ENCODE results near the gene ANKRD44. TPM values are rescaled to one million over a fixed set of nuclear protein-coding genes. Genes with fewer than 3 reads are reported as not detected.
A peak's percentile ranks its signal among the peaks of the same experiment; 100 is the strongest.
"Not testable (repeated sequence)": the region's sequence is repeated elsewhere in the genome, so short reads cannot be mapped to it uniquely, and the experiment has no call there.

Gene ANKRD44
- total RNA-seq, 6 experiments from 2014 or later, result 3.8 to 5.7 (median 4.7) TPM

DNA sequence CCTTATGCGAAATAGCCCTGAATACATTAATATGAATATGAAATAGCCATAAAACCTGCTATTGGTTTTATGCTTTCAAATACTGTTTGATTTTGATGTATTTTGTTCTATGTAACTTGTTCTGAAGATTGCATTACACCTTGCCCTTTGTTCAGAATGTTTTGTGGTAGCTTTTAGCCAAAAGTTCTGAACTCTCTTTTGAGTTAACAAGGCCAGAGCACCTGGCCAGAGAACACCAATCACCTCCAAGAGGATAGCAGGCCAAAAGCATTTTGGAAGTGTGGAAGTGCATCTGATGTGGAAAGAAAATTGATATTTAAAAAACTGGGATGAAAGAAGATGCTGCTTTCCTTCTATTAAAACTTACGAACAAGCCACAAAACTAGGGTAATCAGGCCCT lies 297.5 kb downstream of the ANKRD44 start:
- no peak for DNase-seq
- Mint-ChIP-seq H3K27ac (no peak overlapping the region), H3K27me3 (ENCODE audit: insufficient read depth) (no peaks in the 10 kb centered on the region), H3K4me1 (ENCODE audit: low read depth) (peaks cover 20% of the 10 kb centered on the region), H3K9me3 (no peaks in the 10 kb centered on the region), H3K36me3 (ENCODE audit: low read depth) (no peaks in the 10 kb centered on the region), H3K4me3 (no peak overlapping the region)
- TF ChIP-seq, protein P1, sequence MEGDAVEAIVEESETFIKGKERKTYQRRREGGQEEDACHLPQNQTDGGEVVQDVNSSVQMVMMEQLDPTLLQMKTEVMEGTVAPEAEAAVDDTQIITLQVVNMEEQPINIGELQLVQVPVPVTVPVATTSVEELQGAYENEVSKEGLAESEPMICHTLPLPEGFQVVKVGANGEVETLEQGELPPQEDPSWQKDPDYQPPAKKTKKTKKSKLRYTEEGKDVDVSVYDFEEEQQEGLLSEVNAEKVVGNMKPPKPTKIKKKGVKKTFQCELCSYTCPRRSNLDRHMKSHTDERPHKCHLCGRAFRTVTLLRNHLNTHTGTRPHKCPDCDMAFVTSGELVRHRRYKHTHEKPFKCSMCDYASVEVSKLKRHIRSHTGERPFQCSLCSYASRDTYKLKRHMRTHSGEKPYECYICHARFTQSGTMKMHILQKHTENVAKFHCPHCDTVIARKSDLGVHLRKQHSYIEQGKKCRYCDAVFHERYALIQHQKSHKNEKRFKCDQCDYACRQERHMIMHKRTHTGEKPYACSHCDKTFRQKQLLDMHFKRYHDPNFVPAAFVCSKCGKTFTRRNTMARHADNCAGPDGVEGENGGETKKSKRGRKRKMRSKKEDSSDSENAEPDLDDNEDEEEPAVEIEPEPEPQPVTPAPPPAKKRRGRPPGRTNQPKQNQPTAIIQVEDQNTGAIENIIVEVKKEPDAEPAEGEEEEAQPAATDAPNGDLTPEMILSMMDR (IDR thresholded peaks at IDR 0.05), result no peak

DNA sequence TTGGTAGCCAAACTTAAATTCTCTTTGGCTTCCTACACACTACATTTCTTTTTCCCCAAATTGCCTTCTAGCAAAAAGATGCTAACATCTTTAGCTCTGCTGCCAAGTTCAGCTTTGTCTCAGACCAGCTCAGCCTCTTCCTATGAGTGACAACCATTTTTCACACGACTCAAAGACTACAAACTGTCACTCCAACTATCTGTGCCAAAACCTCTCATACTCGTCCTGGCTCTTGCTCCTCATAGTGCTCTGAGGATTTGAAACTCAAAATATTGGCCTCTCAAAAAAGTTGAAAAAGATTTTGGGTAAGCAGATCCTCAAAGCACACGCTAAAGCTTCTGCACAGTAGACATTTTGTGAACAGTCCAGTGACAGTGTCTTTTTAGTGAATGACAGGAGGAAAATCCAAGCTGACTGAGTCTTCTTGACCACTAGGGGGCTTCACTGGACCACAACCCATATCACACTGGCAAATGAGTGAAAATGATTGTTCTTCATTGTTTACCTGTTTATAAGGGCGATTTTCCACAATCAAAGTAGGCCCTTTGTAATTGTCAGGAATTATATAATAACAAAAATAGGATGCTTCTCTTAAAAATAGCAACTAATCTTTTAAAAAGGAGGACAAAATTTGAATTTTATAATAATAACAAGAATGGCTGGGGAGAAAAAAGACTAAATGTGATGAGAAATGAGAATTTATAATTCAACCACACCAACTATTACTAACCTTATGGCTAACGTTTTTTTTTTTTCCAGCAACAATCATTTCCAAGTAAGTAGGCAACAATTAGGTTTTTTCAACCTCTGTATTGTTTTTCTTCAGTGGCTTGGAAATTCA lies 298.6 kb downstream of the ANKRD44 start:
- H3K36me3 Mint-ChIP-seq (ENCODE audit: low read depth), result no peaks in the 10 kb centered on the region
- H3K9me3 Mint-ChIP-seq, result no peaks in the 10 kb centered on the region
- H3K27ac Mint-ChIP-seq, result no peak overlapping the region
- H3K27me3 Mint-ChIP-seq (ENCODE audit: insufficient read depth), result no peaks in the 10 kb centered on the region
- H3K4me3 Mint-ChIP-seq, result no peak overlapping the region
- TF ChIP-seq, protein P1 (IDR thresholded peaks at IDR 0.05), result peak; percentile 94
- H3K4me1 Mint-ChIP-seq (ENCODE audit: low read depth), result peaks cover 27% of the 10 kb centered on the region
- peak; percentile 43 for DNase-seq

- H3K4me3 Mint-ChIP-seq, result no peak overlapping the region
- no peak for DNase-seq
- no peaks in the 10 kb centered on the region for H3K36me3 Mint-ChIP-seq (ENCODE audit: low read depth)
- no peaks in the 10 kb centered on the region for H3K9me3 Mint-ChIP-seq
- no peak overlapping the region for H3K27ac Mint-ChIP-seq
- H3K4me1 Mint-ChIP-seq (ENCODE audit: low read depth), result peaks cover 27% of the 10 kb centered on the region
- TF ChIP-seq, protein P1 (IDR thresholded peaks at IDR 0.05), result no peak
- no peaks in the 10 kb centered on the region for H3K27me3 Mint-ChIP-seq (ENCODE audit: insufficient read depth)
These were observed 299.6 kb downstream of the ANKRD44 start for GRCh38 chr2:197011021-197011417.

GRCh38 chr2:197010200-197011020 lies 300.2 kb downstream of the ANKRD44 start:
- Mint-ChIP-seq H3K4me3 (no peak overlapping the region), H3K9me3 (no peaks in the 10 kb centered on the region), H3K27ac (no peak overlapping the region), H3K4me1 (ENCODE audit: low read depth) (peaks cover 27% of the 10 kb centered on the region), H3K27me3 (ENCODE audit: insufficient read depth) (no peaks in the 10 kb centered on the region), H3K36me3 (ENCODE audit: low read depth) (no peaks in the 10 kb centered on the region)
- DNase-seq, result no peak
- TF ChIP-seq, protein P1 (IDR thresholded peaks at IDR 0.05), result no peak

DNA sequence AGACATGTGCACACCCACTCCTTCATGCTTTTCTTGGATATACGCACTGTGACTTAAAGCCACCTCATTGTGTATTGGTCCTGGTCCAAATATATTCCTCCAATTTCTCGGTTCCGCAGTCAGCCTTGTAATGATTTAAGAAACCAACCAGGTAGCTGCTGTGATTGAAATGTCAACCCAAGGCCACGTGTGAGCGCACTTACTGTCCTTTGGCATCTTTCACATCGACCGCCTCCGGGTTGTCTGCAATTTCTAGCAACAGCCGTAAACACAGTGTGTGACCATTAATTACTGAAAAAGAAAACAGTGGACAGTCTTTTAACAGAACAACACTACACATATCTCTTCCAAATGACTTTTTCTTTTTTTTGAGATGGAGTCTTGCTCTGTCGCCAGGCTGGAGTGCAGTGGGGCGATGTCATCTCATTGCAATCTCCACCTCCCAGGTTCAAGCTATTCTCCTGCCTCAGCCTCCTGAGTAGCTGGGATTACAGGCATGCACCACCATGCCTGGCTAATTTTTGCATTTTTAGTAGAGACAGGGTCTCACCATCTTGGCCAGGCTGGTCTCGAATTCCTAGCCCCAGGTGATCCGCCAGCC lies 301.7 kb downstream of the ANKRD44 start:
- H3K27ac Mint-ChIP-seq; DNase-seq; H3K36me3 Mint-ChIP-seq (ENCODE audit: low read depth); H3K9me3 Mint-ChIP-seq; H3K4me3 Mint-ChIP-seq; H3K27me3 Mint-ChIP-seq (ENCODE audit: insufficient read depth): not testable (repeated sequence)
- H3K4me1 Mint-ChIP-seq (ENCODE audit: low read depth), result peaks cover 27% of the 10 kb centered on the region

Measured in HFFc6 (cell line).